ENCODE data around the gene ID3.

- TF ChIP-seq POLR2A (IDR thresholded peaks at IDR 0.05) = no peak
- TF ChIP-seq CTCF (IDR thresholded peaks at IDR 0.05) = no peak
Observed at GRCh38 chr1:23574265-23574754, 15.0 kb upstream of the ID3 start.
